Nucleus accumbens (tissue), 56 donors: Measurements from ENCODE around the gene SCG5.

Experiments
- DNase-seq, 56 donors: peaks; one replicate each; lab custom pipeline; 2025; lab: John Stamatoyannopoulos, UW

SCG5 gene

GRCh38 chr15:32718821-32719716 lies 77.6 kb downstream of the SCG5 start:
- peak in 8 of 56 donors; percentile 12 to 48 (median 34) for DNase-seq

GRCh38 chr15:32721596-32721995 lies 80.1 kb downstream of the SCG5 start:
- DNase-seq, result no peak

GRCh38 chr15:32722136-32722535 lies 80.6 kb downstream of the SCG5 start:
- no peak for DNase-seq

- DNase-seq, result no peak
Observed at GRCh38 chr15:32723171-32723948, 81.8 kb downstream of the SCG5 start.

GRCh38 chr15:32729700-32730395 lies 88.3 kb downstream of the SCG5 start:
- no peak for DNase-seq

GRCh38 chr15:32730677-32731654 lies 89.5 kb downstream of the SCG5 start:
- peak in 1 of 56 donors; percentile 0 for DNase-seq

- no peak for DNase-seq
Observed at GRCh38 chr15:32732574-32733157, 91.2 kb downstream of the SCG5 start.

GRCh38 chr15:32733281-32733680 lies 91.8 kb downstream of the SCG5 start:
- DNase-seq, result no peak

- peak in 1 of 56 donors; percentile 10 for DNase-seq
Observed at GRCh38 chr15:32735989-32736700, 94.6 kb downstream of the SCG5 start.

GRCh38 chr15:32736701-32737061 lies 95.2 kb downstream of the SCG5 start:
- DNase-seq, result no peak

GRCh38 chr15:32737304-32737703 lies 95.8 kb downstream of the SCG5 start:
- no peak for DNase-seq

- DNase-seq, result no peak
Observed at GRCh38 chr15:32738666-32739065, 97.2 kb downstream of the SCG5 start.

GRCh38 chr15:32739522-32740063 lies 98.1 kb downstream of the SCG5 start:
- no peak for DNase-seq

- DNase-seq, result no peak
Observed at GRCh38 chr15:32743411-32744140, 102.1 kb downstream of the SCG5 start.

- no peak for DNase-seq
Observed at GRCh38 chr15:32746116-32746857, 104.8 kb downstream of the SCG5 start.
